Femur (tissue), 1 donor: ENCODE results near the gene KLF7.

ENCODE experiments used
- DNase-seq: peaks from one replicate; pipeline ENCODE4 v3.0.0-alpha.2; 2017

The KLF7 gene

DNA sequence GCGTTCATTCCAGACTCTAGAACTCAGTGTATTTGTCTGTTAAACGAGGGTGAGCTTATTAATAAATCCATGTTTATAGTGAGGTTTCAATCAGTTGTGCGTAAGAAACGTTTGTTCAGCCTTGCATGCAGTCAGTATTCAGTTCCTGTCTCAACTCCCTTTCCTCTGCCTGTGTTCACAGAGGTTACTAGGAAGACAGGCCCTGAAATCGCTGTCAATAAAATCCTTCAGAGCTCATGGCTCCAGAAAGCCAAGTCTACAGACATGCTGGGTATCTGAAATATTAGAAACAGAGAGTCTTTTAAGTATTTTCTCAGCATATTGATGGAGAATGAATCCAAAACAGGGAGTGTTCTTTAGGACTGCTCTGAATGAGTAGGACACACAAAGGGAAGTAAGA lies 75.4 kb downstream of the KLF7 start:
- no peak for DNase-seq

DNA sequence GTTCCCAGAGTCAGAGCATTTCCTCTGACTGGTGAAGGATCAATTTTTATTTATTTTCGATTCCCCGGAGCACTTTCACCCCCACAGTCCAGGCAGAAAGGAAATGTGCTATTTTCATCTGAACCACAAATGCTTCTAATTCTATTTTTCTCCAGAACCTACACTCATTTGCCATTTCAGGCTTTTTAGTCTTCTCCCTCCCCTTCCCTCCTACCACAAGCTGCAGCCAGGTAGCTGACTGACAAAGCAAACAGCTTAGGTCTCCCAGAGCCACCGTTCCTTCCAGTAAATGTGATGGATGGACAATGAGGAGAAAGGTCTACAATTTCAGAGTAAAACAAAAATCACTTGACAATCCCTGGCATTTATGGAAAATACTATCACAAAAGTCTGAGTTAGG lies 76.9 kb downstream of the KLF7 start:
- DNase-seq = no peak

DNA sequence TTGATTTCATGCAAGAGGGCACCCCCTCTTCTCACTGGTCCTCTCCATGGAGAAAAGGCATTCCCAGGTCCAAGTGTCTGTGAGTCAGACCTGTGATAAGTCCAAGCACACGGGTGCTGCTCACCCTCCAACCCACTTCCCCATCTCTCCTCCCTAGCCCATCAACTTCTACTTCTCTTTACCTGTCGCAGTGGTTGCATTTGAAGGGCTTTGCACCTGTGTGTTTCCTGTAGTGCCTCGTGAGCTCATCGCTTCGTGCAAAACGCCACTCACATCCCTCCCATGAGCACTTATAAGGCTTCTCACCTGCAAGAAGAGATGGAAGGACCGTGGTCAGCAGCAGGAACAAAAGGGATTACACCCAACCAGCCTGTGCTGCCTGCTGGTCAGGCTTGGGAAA lies 77.5 kb downstream of the KLF7 start:
- no peak for DNase-seq

DNA sequence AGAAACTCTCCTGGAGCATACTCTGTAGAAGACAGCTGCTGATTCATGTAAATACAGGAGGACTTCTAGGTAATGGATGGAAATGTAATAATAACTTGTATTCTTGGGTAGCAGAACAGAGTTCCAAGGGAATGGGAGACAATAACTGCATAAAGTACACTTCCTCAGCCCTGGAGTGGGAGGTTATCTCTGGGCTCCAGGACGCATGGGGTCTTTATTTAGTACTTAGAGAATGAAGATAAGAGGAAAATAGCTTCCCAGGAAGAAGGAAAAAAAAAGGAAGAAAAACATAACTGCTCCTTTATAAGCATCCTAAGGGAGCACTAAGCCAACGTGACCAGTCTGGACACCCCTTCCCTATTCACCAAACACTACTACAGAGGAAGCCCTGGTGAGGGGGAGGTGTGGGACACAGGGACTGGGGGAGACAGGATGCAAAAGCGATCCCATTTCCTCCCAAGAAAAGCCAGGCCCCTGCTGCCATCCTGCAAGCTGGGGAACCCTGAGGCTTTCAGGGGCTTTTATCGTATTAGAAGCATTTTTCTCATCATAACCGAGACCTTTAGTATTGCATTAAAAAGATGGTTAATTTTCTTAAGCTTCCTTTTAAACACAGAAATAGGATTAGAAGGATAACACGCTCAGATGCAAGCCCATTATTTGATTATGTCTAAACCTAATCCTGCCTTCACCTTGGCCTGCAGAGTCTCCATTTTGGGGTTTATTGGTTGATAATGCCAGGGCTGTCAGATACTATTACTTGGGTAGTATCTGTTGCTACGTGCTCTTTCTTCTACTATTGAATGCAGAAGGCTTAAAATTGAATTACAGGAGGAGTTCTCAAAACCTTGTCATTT lies 78.5 kb downstream of the KLF7 start:
- DNase-seq = no peak

DNA sequence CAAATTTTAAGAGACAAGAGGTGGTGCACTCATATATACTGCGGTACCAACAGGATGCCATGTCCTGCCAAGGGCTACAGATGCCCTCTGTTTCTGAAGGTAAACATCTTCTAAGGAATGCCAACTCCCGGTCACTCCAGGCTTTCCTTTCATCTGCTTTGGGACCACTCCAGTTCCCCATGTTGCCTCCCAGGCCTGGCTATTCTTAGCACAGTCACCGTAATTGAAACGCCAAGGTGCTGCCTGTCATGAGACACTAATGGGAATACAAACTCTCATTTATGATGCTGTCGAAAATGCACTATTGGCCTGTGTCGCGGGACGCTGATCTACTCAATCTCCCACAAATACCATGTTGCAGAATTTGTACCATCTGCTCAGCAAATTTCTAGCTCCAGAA lies 79.6 kb downstream of the KLF7 start:
- no peak for DNase-seq

DNA sequence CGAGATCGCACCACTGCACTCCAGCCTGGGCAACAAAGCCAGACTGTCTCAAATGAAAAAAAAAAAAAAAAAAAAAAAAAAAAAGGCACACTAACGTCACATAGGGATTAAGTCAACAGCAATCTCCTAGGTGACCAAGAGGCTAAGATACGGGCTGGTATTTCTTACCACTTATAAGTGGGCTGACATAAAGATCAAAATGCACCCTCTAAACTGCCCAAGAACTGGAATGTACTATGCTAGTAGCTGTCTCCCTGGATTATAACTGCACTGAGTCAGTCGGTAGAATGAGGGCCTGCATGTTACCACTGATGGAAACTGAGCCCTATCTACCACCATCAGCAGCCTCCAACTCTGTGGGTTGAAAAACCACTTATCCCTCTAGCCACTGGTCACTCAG lies 80.6 kb downstream of the KLF7 start:
- no peak for DNase-seq

DNA sequence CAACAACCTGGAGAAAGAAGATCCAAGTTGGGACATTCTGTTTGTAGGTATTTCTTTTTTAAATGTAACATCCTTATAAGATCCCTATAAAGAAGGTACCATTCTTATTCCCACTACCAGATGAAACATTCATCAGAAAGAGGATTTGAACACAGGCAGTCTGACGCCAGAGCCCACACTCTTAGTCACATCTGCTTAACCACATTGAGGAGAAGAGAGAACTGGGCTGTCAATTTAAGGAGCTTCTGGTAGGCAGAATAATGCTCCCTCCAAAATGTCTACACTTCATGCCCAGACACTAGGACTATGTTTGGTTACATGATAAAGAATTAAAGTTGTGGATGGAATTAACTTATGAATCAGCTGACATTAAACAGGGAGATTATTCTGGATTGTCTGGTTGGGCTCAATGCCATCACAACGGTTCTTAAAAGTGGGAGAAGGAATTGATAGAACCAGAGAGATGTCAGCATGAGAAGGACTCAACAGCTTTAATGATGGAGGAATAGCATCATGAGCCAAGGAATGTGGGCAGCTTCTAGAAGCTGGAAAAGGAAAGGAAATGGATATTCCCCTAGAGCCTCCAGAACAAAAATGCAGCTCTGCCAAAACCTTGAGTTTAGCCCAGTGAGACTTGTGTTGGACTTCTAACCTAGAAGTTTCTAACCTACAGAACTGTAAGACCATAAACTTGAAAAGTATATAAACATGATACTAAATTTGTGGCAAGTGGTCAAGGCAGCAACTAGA lies 82.2 kb downstream of the KLF7 start:
- DNase-seq = no peak

DNA sequence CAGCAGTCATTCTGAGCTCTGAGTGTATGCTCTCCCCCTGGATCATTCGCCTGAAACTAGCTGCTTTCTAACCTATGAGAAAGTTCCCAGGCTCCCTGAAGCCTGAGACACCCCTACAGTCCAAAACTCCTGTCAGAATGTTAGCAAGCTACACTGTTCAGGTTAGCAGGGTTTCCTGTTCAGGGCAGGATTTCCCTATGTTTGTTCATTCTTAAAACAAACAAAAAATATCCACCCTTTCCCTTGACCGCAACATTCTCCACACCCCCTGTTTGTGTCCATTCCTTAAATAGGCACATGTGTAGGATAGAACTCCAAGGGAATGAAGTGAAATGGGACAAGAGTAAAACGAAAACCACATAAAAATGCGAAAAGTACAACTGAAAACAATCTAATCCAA lies 83.1 kb downstream of the KLF7 start:
- DNase-seq = no peak

DNA sequence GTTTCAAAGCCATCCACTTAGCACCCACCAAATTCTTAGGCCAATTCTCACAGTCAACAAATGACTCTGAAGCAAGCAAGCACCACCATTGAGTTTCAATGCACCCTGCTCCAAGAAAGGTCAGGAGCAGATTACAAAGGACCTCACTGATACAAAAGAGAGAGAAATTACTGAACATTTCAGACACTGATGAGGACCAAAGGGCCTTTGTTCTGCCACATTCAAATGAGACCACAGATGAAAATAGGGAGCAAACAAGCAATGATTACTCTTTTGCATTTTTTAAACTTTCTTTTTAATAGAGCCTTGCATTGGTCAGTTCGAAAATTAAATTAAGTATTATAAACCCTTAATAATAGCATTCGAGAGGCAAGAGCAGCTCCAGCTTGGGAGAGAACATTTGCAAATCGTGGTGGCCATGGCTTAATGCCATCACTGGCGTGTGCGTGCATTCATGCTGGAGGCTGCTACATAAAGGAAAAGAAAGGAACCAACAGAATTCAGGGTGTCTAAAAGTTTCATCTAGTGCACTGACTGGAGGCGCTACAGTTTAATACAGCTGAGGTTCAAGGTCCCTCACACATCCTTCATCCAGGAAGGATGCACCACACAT lies 87.5 kb downstream of the KLF7 start:
- DNase-seq = no peak

DNA sequence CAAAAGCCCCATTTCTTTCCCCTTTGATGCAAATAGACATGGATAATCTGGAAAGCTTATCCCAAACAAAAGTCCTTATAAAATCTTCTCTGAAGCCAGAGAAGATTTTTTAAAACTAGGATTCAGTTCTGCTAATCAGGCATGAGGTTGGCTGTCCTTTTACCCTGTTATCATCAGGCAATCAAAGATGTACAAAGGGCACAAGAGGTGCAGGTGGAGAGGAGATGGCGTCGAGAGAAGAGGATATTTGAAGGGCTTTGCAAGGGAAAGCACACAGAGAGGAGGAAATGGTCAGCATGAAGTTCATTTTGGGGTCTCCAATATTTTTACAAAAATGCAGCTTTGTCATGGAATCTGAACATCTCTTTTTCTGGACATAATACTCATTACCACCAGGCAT lies 88.5 kb downstream of the KLF7 start:
- no peak for DNase-seq

DNA sequence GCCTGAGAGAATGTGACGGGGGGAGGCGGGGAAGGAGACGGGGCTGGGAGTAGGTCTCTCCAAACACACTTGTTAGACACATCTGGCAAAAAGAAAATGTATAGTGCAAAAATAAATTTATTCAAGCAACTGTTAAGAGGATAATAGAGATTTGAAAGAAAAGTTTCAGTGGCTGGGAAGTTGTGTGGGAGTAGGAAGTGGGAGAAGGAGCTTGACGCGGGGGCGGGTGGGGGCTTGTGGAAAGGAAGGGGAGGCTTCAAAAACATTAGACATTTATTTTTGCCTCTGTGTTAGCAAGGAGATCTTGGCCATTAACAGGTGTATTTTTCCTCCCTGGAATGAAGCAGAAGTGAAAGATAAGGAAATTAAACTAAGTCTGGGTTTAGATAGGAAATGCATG lies 90.3 kb downstream of the KLF7 start:
- DNase-seq = no peak

DNA sequence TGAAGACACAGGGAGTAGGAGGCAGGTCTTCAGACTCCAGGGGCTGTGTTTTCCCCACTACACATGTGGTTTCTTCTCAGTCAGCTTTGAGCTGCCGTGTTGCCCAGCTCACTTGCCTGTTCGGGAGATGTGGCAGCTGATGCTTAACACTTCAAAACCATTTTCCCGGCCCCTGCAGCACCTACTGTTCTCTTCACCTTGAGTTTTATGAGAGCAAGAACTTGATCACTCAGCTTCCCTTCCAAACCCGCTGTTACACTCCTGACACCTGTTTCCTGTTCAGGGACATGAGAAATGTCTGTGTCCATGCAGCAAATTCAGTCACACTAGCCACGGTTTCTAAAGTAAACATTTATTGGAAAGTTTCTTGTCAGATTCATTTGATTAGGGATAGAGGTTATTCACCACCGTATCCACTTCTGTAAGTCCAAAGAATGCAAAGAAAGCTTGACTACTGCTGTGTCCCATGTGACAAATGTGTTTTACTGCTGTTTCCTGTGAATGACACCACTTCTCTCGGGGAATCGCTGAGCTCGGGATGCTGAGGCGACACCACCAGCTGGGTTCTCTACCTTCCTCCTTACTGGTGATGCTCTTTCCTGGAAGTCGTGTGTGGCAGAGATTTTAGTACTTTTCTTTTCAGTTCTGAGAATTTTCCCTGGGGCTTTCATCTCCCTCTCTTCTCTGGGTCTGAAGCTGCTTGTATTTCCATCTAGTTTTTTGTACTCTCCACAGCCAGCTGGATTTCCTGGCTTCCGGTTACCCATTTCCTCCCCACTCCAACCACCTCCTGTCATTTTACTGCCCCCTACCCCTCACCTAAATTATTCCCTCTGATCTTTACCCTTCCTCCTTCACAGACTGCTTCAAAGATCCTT lies 91.7 kb downstream of the KLF7 start:
- DNase-seq = peak; percentile 45

DNA sequence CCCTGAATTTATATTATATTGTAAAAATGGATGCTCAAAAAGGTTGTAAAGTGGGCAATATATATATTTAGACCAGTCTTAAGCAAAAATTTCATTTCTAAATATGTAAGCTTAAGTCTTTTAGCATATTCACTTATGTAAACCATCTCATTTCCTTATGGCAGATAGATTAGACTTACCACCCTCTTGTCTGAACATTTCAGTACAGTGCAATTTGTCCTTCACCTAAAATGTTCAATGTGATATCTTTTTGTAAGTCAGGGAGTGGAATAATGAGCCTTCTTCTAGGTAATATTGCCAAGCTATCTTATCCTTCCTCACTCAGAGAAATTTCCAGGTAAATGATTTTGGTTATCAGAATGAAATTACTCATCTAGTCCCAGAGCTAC lies 92.3 kb downstream of the KLF7 start:
- DNase-seq = no peak

DNA sequence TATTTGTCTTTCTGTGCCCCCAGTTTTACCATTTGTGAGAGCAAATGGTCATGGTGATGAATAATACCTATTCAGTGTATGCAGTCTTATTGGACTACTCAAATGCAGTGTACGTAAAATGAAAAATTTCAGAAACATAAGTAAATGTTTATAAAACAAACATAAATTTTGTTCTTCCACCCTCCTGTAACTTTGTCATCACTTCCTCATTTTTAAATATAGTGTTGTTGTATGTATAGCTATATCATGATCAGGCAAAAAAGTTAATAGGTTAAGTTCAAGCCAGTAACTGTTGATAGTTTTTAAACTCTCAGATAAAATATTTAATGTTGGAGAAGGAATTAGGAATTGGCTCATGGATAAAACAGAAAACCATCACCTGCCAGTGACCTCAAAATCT lies 93.2 kb downstream of the KLF7 start:
- no peak for DNase-seq

DNA sequence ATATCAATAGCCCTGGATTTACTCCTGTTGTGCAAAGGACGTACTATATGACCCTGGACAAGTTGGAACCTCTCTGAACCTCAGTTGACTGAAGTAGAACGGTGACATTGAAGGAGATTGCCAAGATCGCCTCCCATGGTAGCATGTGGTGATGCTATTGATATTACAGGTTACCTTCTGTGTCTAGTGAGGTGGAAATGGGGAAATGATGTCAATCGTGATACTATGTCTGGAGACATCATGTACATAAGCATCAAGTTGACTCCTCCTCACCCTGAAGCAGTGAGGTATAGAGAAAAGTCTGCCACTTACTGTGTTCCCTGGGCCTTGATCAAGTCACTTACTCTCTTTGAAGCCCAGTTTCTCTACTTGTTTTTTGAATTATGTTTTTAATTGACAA lies 93.9 kb downstream of the KLF7 start:
- DNase-seq = no peak

DNA sequence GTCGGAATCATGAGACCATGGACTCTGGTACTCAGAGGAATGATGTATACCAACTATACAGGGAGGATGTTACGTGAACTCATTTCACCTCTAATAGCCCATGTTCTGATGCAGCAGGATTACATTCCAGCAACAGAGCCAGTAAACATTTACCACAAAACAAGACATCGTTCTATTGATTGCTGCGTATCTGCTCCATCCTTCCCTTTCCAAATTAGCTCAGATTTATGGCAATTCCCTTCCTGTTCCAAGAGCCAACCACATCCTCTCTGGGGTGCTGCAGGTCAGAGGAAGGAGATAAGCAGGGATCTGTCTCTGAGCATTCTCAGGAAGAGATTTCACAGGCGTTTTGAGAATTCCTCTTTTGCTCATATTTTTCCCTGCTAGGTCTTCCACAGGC lies 98.3 kb downstream of the KLF7 start:
- DNase-seq = no peak

DNA sequence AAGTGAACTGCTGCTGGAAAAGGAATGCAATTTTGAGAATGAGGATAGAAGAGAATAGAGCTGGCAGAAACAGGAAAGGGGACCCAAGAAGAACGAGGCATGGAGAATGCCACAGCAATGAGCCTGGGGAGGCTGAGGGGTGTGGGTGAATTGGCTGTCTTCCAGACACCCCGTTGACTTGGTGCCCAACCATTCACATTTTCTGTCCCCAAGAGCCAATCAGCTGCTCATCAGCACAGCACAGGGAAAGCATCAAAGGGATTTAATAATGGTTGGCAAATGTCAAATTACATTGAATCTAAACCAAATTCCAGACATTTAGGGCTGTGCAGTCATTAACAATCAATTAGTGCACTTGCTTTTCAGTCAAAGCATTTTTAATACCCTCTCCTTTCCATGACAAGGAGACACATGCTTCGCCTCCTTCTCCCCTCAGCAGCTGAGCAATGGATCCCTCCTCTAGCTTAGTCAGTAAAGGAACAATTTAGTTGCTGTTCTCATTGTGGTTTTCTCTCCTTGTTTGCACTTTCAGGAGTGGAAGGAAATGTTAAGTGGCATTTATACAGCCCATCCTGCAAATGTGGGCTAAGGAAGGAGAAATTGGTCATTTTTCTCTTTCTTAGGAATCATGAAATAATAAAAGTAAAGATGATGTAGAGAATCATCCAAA lies 98.8 kb downstream of the KLF7 start:
- DNase-seq = no peak

DNA sequence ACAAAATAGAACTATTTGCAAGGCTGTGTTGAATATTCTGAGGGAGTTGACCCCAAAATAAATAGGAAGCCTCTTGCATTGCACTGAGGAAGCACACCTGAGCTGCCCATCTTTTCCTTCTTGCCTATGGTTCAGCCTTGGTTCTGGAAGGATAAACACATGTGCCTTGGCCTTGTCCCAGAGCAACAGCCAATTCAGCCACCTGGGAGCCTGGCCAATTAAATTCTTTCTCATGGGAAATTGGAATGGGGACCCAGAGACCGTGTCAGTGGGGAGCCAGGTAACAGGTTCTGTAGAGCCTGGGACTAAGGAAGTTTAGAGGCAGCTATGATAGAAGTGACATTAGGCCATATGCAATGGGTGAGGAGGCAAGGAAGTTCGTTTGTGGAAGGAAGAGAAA lies 99.6 kb downstream of the KLF7 start:
- DNase-seq = no peak

DNA sequence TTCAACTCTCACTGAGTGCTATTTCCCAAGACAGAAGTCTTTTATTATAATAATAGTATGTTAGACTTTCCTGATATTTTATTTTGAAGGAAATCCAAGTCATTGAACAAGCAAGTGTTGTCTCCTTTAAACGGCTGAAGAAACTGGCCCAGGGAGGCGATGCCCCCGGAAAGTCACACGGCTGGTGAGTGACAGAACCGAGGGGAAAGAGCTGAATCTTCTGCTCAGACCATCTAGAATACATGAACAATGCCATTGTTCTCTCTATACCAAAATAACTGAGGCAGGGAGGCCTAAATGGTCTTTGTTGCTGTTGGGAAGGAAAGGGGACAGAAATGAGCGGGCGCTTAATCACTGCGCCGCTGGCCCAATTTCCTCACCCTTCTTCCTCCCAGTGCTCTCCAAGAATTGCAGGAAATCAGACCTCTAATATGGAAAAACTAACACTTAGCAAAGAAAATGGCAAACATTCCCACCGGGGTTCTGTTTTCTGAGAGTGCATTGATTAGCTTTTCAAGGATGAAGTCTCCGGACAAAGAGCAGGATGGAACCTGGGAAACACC lies 101.5 kb downstream of the KLF7 start:
- DNase-seq = no peak

DNA sequence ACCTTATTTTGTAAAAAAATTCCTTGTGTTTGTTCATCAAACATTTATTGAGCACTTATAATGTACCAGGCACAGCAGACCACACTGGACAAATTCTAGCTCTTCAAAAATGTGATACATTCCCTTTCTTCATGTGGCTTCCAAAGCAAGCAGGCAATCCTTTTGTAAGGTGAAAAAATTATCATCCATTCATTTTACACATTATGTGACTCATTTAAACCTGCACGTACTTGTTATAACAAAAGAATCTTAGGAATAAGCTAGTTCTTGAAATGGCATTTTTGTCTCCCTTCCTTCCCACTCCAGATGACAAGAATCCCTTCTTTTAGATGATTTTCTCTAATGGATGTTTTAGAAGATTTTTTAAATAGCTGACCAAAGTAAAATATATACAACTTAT lies 104.6 kb downstream of the KLF7 start:
- no peak for DNase-seq

DNA sequence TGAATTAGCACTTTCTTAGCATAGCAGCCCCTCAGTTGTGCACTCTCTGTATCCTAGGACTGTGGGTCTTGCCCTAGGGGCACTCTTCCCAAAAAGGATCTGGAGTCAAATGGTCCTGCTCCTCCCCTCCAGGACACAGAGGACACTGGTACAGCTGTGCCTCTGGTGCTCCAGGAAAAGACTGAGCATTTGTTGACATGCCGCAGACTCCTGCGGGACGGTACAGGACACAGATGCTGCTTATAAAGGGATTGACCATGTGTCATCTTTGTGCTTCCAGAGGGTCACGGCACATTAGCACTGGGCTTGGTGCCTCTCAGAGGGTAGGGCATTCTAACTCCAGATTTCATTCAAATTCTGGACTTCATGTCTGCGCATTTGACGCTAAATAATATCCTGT lies 110.5 kb downstream of the KLF7 start:
- no peak for DNase-seq

DNA sequence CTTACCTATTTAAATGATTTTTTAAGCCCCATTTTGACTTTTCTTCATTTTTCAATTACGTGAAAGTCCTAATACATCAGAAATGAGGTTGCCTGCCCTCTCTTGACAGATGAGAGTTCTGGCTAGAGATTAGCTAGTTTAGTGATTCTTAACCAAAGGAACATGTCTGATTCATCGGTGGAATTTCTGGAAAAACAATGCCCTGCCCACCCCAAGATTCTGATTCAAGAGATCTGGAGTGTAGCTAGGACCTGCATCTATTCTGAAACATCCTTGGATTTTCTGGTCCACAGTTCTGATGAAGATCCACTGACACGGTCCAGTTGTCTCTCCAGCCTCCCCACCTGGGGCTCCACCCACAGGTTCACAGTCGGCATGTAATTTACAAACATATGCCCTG lies 111.2 kb downstream of the KLF7 start:
- no peak for DNase-seq
